Measurements from ENCODE around the gene PTPRCAP. TPM values are rescaled to one million over a fixed set of nuclear protein-coding genes. Genes with fewer than 3 reads are reported as not detected.

Gene PTPRCAP
- polyA plus RNA-seq, 3 donors = 2.1 to 14.3 (median 2.8) TPM

DNA sequence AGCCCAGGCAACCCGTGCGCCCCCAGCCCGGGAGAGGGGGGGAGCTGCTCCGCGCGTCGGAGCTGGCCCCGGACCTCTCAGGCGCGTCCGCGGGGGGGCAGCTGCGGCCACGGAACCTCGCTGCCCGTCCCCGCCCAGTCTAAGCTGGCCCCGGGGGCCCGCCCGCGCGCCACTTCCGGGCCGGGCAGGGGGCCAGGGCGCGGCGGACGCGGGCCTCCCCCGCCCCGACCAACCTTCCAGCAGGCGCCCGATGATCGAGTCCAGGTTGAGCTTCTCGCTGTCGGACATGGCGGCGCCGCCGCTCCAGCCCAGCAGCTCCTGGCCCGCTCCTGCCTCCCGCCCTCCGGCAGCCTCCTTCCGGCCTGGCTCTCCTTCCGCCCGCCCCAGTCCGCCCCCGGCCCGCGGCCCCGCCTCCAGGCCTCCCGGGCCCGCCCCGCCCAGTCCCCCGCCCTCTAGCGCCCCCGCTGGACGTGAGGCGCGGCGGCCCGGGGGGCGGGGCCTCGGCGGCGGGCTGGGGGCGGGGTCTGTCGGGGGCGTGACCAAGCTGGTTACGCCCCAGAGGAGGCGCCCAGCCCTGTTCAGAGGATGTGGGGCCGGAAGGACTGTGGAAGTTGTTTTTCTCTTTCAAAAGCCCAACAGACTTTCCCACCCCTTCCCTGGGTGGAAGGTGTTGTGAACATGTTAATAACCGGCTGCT lies 35.8 kb downstream of the PTPRCAP start, which contains the start of gene PPP1CA:
PPP1CA (minus strand) TSS at position 364 of the 697 bp plus-strand sequence; CDS start at position 288, 76 bp downstream.
- Mint-ChIP-seq H3K36me3 (peaks cover 37 to 47% of the 10 kb centered on the region in 2 donors), H3K27ac (peak within 1 kb of the TSS; percentile 73 to 92 (median 90)), H3K4me1 (peaks cover 78% of the 10 kb centered on the region), H3K9me3 (no peaks in the 10 kb centered on the region), H3K27me3 (ENCODE audit: low read depth in 3 of 3) (no peaks in the 10 kb centered on the region), H3K4me3 (peak within 1 kb of the TSS; percentile 78 to 87)
- Histone ChIP-seq H3K4me1 (ENCODE audit: control insufficient read depth in 1 of 2, insufficient read depth in 2 of 2, low read length in 2 of 2) (peaks cover 69 to 90% of the 10 kb centered on the region in 2 donors), H3K4me3 (replicated peaks in 1 of 3; ENCODE audit: low read depth in 2 of 3, low read length in 3 of 3) (peak within 1 kb of the TSS; percentile 70 to 82 (median 79)), H3K4me2 (replicated peaks; ENCODE audit: extremely low read depth, low read length, poor library complexity, severe bottlenecking) (peak within 1 kb of the TSS; percentile 89), H3K9ac (ENCODE audit: insufficient read depth, low read length, poor library complexity, severe bottlenecking) (peak within 1 kb of the TSS; percentile 76), H3K9me3 (replicated peaks in 1 of 2; ENCODE audit: control insufficient read depth in 1 of 2, insufficient read depth in 1 of 2, low read length in 2 of 2) (no peaks in the 10 kb centered on the region), H2AFZ (ENCODE audit: insufficient read depth, low read depth, low read length, poor library complexity, severe bottlenecking) (peak within 1 kb of the TSS; percentile 80), H3K27ac (ENCODE audit: low read depth in 1 of 2, low read length in 2 of 2) (peak within 1 kb of the TSS; percentile 65 to 83), H3K36me3 (replicated peaks in 1 of 2; ENCODE audit: control insufficient read depth in 1 of 2, insufficient read depth in 2 of 2, low read length in 2 of 2) (peaks cover 41 to 42% of the 10 kb centered on the region in 2 donors), H3K79me2 (ENCODE audit: insufficient read depth, low read length) (peaks cover 87% of the 10 kb centered on the region), H4K20me1 (ENCODE audit: insufficient read depth, low read length) (peaks cover 64% of the 10 kb centered on the region), H3K27me3 (ENCODE audit: control insufficient read depth in 2 of 2, insufficient read depth in 2 of 2, low read length in 2 of 2) (no peaks in the 10 kb centered on the region)
- under 1% methylated on average over 61 of the region's 73 CpGs for WGBS (ENCODE audit: insufficient coverage)
- intact Hi-C loops (cut with micrococcal nuclease) = loop anchor here (1.0 to 5.0 kb wide), 5 partner anchors 20 to 105 kb away; partner anchors contain the start of genes TMEM134 (in 2 of the 2) and PITPNM1 (in 1 of the 2)
- DNase-seq = peak; percentile 80 to 90 (median 86)
- TF ChIP-seq, protein P1, sequence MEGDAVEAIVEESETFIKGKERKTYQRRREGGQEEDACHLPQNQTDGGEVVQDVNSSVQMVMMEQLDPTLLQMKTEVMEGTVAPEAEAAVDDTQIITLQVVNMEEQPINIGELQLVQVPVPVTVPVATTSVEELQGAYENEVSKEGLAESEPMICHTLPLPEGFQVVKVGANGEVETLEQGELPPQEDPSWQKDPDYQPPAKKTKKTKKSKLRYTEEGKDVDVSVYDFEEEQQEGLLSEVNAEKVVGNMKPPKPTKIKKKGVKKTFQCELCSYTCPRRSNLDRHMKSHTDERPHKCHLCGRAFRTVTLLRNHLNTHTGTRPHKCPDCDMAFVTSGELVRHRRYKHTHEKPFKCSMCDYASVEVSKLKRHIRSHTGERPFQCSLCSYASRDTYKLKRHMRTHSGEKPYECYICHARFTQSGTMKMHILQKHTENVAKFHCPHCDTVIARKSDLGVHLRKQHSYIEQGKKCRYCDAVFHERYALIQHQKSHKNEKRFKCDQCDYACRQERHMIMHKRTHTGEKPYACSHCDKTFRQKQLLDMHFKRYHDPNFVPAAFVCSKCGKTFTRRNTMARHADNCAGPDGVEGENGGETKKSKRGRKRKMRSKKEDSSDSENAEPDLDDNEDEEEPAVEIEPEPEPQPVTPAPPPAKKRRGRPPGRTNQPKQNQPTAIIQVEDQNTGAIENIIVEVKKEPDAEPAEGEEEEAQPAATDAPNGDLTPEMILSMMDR (IDR thresholded peaks at IDR 0.05) = peak; percentile 69

DNA sequence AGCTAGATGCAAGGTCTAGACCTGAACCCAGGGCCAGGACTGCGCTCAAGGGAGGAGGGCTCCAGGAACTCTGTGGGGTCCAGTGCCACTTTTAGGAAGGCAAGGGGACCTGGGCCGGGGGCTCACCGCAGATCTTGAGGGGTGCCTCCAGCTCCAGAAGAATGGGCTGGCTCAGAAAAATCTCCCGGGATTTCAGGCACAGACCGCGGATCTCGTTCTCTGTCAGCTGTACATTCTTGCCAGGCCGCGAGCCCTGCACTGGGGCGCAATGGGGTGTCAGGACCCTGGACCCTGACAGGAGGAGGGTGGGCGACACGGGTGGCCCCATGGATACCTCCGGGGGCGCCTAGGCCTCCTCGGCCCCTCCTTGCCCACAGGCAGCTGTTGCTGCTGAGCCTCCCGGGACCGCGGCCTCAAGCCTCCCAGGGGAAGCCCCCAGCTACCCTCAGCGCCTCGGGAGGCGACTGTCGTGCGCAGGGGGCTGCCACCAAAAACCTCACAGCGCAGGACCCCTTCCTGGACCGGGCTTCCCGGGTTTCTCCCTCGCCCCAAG lies 36.5 kb downstream of the PTPRCAP start:
- Mint-ChIP-seq H3K27ac (peak overlapping the region in 6 of 7 donors; percentile 10 to 82 (median 70)), H3K9me3 (no peaks in the 10 kb centered on the region), H3K4me3 (peak overlapping the region; percentile 78 to 87), H3K27me3 (ENCODE audit: low read depth in 3 of 3) (no peaks in the 10 kb centered on the region), H3K4me1 (peaks cover 71% of the 10 kb centered on the region), H3K36me3 (peaks cover 36 to 46% of the 10 kb centered on the region in 2 donors)
- TF ChIP-seq, protein P1 (IDR thresholded peaks at IDR 0.05) = no peak
- no peak for DNase-seq
- Histone ChIP-seq H3K27ac (ENCODE audit: low read depth in 1 of 2, low read length in 2 of 2) (peak overlapping the region; percentile 35 to 73), H4K20me1 (ENCODE audit: insufficient read depth, low read length) (peaks cover 64% of the 10 kb centered on the region), H3K36me3 (replicated peaks in 1 of 2; ENCODE audit: control insufficient read depth in 1 of 2, insufficient read depth in 2 of 2, low read length in 2 of 2) (peaks cover 43 to 47% of the 10 kb centered on the region in 2 donors), H3K4me2 (replicated peaks; ENCODE audit: extremely low read depth, low read length, poor library complexity, severe bottlenecking) (peak overlapping the region; percentile 89), H3K79me2 (ENCODE audit: insufficient read depth, low read length) (peaks cover 85% of the 10 kb centered on the region), H3K4me1 (ENCODE audit: control insufficient read depth in 1 of 2, insufficient read depth in 2 of 2, low read length in 2 of 2) (peaks cover 63 to 84% of the 10 kb centered on the region in 2 donors), H2AFZ (ENCODE audit: insufficient read depth, low read depth, low read length, poor library complexity, severe bottlenecking) (peak overlapping the region; percentile 80), H3K9ac (ENCODE audit: insufficient read depth, low read length, poor library complexity, severe bottlenecking) (peak overlapping the region; percentile 76), H3K9me3 (replicated peaks in 1 of 2; ENCODE audit: control insufficient read depth in 1 of 2, insufficient read depth in 1 of 2, low read length in 2 of 2) (no peaks in the 10 kb centered on the region), H3K4me3 (replicated peaks in 1 of 3; ENCODE audit: low read depth in 2 of 3, low read length in 3 of 3) (peak overlapping the region; percentile 70 to 82 (median 79)), H3K27me3 (ENCODE audit: control insufficient read depth in 2 of 2, insufficient read depth in 2 of 2, low read length in 2 of 2) (no peaks in the 10 kb centered on the region)
- 6% methylated on average over 27 of the region's 27 CpGs for WGBS (ENCODE audit: insufficient coverage)
- intact Hi-C loops (cut with micrococcal nuclease) = loop anchor here (1.0 to 5.0 kb wide), 2 partner anchors 66 to 105 kb away; partner anchors contain the start of gene TMEM134 (in 1 of the 2)
